Measurements from ENCODE around the gene LTBP4. TPM values are rescaled to one million over a fixed set of nuclear protein-coding genes. Genes with fewer than 3 reads are reported as not detected.

LTBP4 gene
- total RNA-seq, 2 donors from 2014 or later: 164 to 195 TPM

GRCh38 chr19:40663695-40664692 lies 62.8 kb downstream of the LTBP4 start:
- peak; percentile 21 to 25 for DNase-seq

DNA sequence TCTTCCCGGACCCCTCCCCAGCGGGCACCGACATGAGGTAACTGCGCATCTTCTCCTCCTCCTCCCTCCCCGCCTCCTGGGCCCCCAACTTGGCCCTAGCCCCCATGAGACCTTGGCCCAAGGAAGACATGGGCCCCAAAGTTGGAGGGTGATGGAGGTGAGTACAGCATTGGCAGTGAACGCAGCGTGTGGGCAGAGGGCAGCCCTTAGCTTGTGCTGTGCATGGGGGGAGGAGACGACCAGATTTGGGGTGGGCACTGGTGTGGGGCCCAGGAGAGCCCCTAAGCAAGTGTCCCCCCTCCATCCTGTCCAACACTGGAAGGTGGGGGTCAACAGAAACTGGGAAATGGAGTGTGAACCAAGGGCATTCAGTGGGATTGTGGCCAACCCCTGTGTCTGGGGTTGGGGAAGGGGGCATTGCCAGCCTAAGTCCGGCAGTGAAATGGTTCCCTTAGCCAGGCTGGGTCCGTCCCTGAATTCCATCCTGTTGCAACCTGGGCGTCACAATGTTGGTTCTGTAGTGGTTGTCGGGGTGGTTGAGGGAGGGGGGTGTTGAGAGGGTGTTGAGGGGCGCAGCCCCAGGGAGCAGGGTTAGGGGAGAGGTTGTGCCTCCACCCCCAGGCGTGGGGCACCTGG lies 65.8 kb downstream of the LTBP4 start:
- Mint-ChIP-seq H3K4me3 (no peak overlapping the region), H3K9me3 (no peaks in the 10 kb centered on the region), H3K27me3 (ENCODE audit: low read depth) (no peaks in the 10 kb centered on the region), H3K27ac (no peak overlapping the region), H3K4me1 (ENCODE audit: low read depth) (peaks cover 29% of the 10 kb centered on the region), H3K36me3 (ENCODE audit: insufficient read depth in 2 of 2) (peaks cover 13 to 14% of the 10 kb centered on the region in 2 donors)
- DNase-seq: no peak
- no peak for ATAC-seq (replicated peaks in 1 of 2)

More at GRCh38 chr19:40663695-40664692, 62.8 kb downstream of the LTBP4 start:
- no peaks in the 10 kb centered on the region for H3K9me3 Mint-ChIP-seq
- peaks cover 3 to 5% of the 10 kb centered on the region in 2 donors for H3K36me3 Mint-ChIP-seq (ENCODE audit: insufficient read depth in 2 of 2)
- H3K4me3 Mint-ChIP-seq: peak overlapping the region; percentile 76 to 86
- peaks cover 29% of the 10 kb centered on the region for H3K4me1 Mint-ChIP-seq (ENCODE audit: low read depth)
- peak; percentile 9 to 14 for ATAC-seq (replicated peaks in 1 of 2)
- H3K27ac Mint-ChIP-seq: no peak overlapping the region
- H3K27me3 Mint-ChIP-seq (ENCODE audit: low read depth): peaks cover 6% of the 10 kb centered on the region

DNA sequence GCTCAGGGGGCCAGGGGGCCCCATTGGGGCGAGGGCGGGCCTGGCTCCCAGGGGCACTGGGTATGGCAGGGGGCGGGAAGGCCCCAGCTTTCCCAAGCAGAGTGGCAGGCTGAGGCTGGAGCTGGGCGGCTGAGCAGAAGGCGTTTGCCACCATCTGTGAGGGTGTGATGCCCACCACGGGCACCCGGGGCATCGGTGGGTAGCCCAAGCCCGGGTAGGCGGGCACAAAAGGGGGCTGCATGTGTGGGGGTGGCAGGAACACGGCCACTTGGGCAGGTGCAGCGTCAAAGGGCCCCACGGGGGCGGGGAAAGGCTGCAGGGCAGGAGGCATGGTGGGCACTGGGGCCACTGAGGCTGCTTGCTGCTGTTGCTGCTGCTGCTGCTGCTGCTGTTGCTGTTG lies 66.4 kb downstream of the LTBP4 start:
- peaks cover 27% of the 10 kb centered on the region for H3K4me1 Mint-ChIP-seq (ENCODE audit: low read depth)
- no peak overlapping the region for H3K4me3 Mint-ChIP-seq
- ATAC-seq (replicated peaks in 1 of 2) (no peak), DNase-seq (no peak)
- H3K9me3 Mint-ChIP-seq: no peaks in the 10 kb centered on the region
- peaks cover 13 to 14% of the 10 kb centered on the region in 2 donors for H3K36me3 Mint-ChIP-seq (ENCODE audit: insufficient read depth in 2 of 2)
- H3K27me3 Mint-ChIP-seq (ENCODE audit: low read depth): no peaks in the 10 kb centered on the region
- no peak overlapping the region for H3K27ac Mint-ChIP-seq

GRCh38 chr19:40668991-40669614 lies 67.9 kb downstream of the LTBP4 start:
- H3K4me3 Mint-ChIP-seq: no peak overlapping the region
- no peak for ATAC-seq (replicated peaks in 1 of 2)
- no peaks in the 10 kb centered on the region for H3K27me3 Mint-ChIP-seq (ENCODE audit: low read depth)
- H3K9me3 Mint-ChIP-seq: no peaks in the 10 kb centered on the region
- H3K27ac Mint-ChIP-seq: no peak overlapping the region
- H3K4me1 Mint-ChIP-seq (ENCODE audit: low read depth): peaks cover 12% of the 10 kb centered on the region
- no peak for DNase-seq
- peaks cover 13 to 14% of the 10 kb centered on the region in 2 donors for H3K36me3 Mint-ChIP-seq (ENCODE audit: insufficient read depth in 2 of 2)

GRCh38 chr19:40671404-40671803 lies 70.2 kb downstream of the LTBP4 start:
- no peak for ATAC-seq (replicated peaks in 1 of 2)

GRCh38 chr19:40672038-40672437 lies 70.9 kb downstream of the LTBP4 start:
- ATAC-seq (replicated peaks in 1 of 2) (no peak), DNase-seq (no peak)
- Mint-ChIP-seq H3K4me3 (no peak overlapping the region), H3K9me3 (no peaks in the 10 kb centered on the region), H3K27me3 (ENCODE audit: low read depth) (no peaks in the 10 kb centered on the region), H3K36me3 (ENCODE audit: insufficient read depth in 2 of 2) (peaks cover 13 to 16% of the 10 kb centered on the region in 2 donors), H3K4me1 (ENCODE audit: low read depth) (peaks cover 2% of the 10 kb centered on the region), H3K27ac (no peak overlapping the region)

More at GRCh38 chr19:40671404-40671803, 70.2 kb downstream of the LTBP4 start:
- H3K36me3 Mint-ChIP-seq (ENCODE audit: insufficient read depth in 2 of 2): peaks cover 13 to 18% of the 10 kb centered on the region in 2 donors
- DNase-seq: no peak
- peaks cover 8% of the 10 kb centered on the region for H3K4me1 Mint-ChIP-seq (ENCODE audit: low read depth)
- H3K4me3 Mint-ChIP-seq: no peak overlapping the region
- H3K27me3 Mint-ChIP-seq (ENCODE audit: low read depth): no peaks in the 10 kb centered on the region
- no peak overlapping the region for H3K27ac Mint-ChIP-seq
- no peaks in the 10 kb centered on the region for H3K9me3 Mint-ChIP-seq

DNA sequence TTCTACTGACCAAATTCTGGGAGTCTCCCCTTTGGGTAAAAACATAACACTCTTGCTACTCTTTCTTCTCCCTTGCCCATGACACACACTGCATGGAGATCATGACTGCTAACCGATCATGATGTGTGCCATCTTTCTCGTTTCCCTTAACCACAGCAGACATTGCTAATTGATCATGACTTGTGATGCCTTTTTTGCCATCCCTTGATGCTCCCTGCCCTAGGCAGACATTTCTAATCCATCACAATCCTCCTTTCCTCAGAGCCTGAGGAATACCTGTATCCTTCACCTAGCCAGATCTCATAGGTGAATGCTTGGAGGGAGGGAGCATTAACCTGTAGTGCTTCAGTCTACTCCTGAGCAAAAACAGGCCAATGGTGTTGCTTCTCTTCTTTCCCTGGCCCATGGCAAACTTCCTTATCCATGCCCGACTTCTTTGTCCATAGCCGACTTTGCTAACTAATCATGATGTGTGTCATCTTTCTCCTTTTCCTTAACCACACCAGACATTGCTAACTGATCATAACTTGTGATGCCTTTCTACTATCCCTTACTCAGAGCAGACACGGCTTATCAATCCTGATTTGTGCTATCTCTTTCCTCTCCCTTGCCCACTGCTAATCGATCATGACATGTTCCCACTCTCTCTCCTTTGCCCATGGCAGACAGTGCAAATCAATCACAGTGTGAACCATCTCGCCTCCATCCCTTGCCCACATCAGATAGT lies 71.6 kb downstream of the LTBP4 start:
- Mint-ChIP-seq H3K27ac (no peak overlapping the region), H3K4me1 (ENCODE audit: low read depth) (no peaks in the 10 kb centered on the region), H3K36me3 (ENCODE audit: insufficient read depth in 2 of 2) (peaks cover 13 to 20% of the 10 kb centered on the region in 2 donors), H3K27me3 (ENCODE audit: low read depth) (no peaks in the 10 kb centered on the region), H3K9me3 (no peaks in the 10 kb centered on the region), H3K4me3 (no peak overlapping the region)
- no peak for ATAC-seq (replicated peaks in 1 of 2)
- no peak for DNase-seq

GRCh38 chr19:40673397-40673796 lies 72.2 kb downstream of the LTBP4 start:
- ATAC-seq (replicated peaks in 1 of 2) (no peak), DNase-seq (no peak)
- H3K27ac Mint-ChIP-seq: no peak overlapping the region
- no peaks in the 10 kb centered on the region for H3K4me1 Mint-ChIP-seq (ENCODE audit: low read depth)
- H3K27me3 Mint-ChIP-seq (ENCODE audit: low read depth): no peaks in the 10 kb centered on the region
- H3K9me3 Mint-ChIP-seq: no peaks in the 10 kb centered on the region
- peaks cover 13 to 20% of the 10 kb centered on the region in 2 donors for H3K36me3 Mint-ChIP-seq (ENCODE audit: insufficient read depth in 2 of 2)
- H3K4me3 Mint-ChIP-seq: no peak overlapping the region

DNA sequence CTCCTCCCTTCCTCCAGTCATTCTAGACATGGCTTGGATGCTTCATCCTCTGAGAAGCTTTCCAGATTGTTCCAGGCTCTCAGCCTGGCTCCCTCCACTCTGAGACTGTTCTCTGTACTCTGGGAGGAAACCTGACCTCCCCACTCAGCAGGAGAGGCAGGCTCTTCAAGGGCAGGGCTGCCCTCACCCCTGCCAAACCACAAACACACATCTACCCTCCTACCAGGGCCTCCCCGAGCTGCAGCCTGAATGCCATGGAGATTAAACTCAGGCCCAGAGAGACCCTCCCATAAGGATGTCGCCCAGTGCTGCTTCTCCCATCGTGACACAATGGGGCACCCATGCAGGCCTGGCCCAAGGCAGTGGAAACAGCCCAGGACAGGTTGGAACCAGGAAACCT lies 73.1 kb downstream of the LTBP4 start:
- Mint-ChIP-seq H3K27me3 (ENCODE audit: low read depth) (no peaks in the 10 kb centered on the region), H3K4me3 (no peak overlapping the region), H3K36me3 (ENCODE audit: insufficient read depth in 2 of 2) (peaks cover 8 to 15% of the 10 kb centered on the region in 2 donors), H3K27ac (no peak overlapping the region), H3K4me1 (ENCODE audit: low read depth) (no peaks in the 10 kb centered on the region), H3K9me3 (no peaks in the 10 kb centered on the region)
- DNase-seq (no peak), ATAC-seq (replicated peaks in 1 of 2) (no peak)

GRCh38 chr19:40677156-40677555 lies 76.0 kb downstream of the LTBP4 start:
- Mint-ChIP-seq H3K27me3 (ENCODE audit: low read depth) (no peaks in the 10 kb centered on the region), H3K27ac (no peak overlapping the region), H3K36me3 (ENCODE audit: insufficient read depth in 2 of 2) (peaks cover 0 to 8% of the 10 kb centered on the region in 2 donors), H3K4me1 (ENCODE audit: low read depth) (no peaks in the 10 kb centered on the region), H3K9me3 (no peaks in the 10 kb centered on the region), H3K4me3 (no peak overlapping the region)
- DNase-seq: no peak
- no peak for ATAC-seq (replicated peaks in 1 of 2)

Measured in activated T-cell treated with anti-CD3 and anti-CD28 coated beads, Interleukin-2, amount 50 U/mL, for 72 hours (primary cell).